Measurements from ENCODE around the gene CACNA1F.

The CACNA1F gene

GRCh38 chrX:49193542-49193964, 39.6 kb downstream of the CACNA1F start:
- DNase-seq = no peak

GRCh38 chrX:49192722-49193328, 40.3 kb downstream of the CACNA1F start:
- no peak for DNase-seq

- no peak for DNase-seq
Measured at GRCh38 chrX:49191574-49192011, 41.5 kb downstream of the CACNA1F start.

- peak; percentile 88 for DNase-seq
Measured at GRCh38 chrX:49190821-49191573, 42.1 kb downstream of the CACNA1F start.

- no peak for DNase-seq
Measured at GRCh38 chrX:49189606-49190005, 43.5 kb downstream of the CACNA1F start.

- DNase-seq = no peak
Measured at GRCh38 chrX:49188468-49189076, 44.6 kb downstream of the CACNA1F start.

- no peak for DNase-seq
Measured at GRCh38 chrX:49187526-49187925, 45.6 kb downstream of the CACNA1F start.

GRCh38 chrX:49187028-49187394, 46.1 kb downstream of the CACNA1F start:
- no peak for DNase-seq

- peak; percentile 43 for DNase-seq
Measured at GRCh38 chrX:49186125-49187027, 46.8 kb downstream of the CACNA1F start, which contains the start of gene PRICKLE3. PRICKLE3 (minus strand) TSS chrX:49186373; CDS start chrX:49186297, 76 bp downstream.

- DNase-seq = peak; percentile 87
Measured at GRCh38 chrX:49184294-49185281, 48.6 kb downstream of the CACNA1F start.

GRCh38 chrX:49183701-49184281, 49.3 kb downstream of the CACNA1F start:
- DNase-seq = no peak

GRCh38 chrX:49179358-49179757, 53.8 kb downstream of the CACNA1F start:
- DNase-seq = no peak

GRCh38 chrX:49178537-49178936, 54.6 kb downstream of the CACNA1F start:
- no peak for DNase-seq

- DNase-seq = no peak
Measured at GRCh38 chrX:49177873-49178480, 55.2 kb downstream of the CACNA1F start.

GRCh38 chrX:49177338-49177833, 55.8 kb downstream of the CACNA1F start:
- no peak for DNase-seq

- no peak for DNase-seq
Measured at GRCh38 chrX:49176421-49177326, 56.5 kb downstream of the CACNA1F start.

GRCh38 chrX:49175435-49176274, 57.5 kb downstream of the CACNA1F start:
- no peak for DNase-seq

GRCh38 chrX:49174723-49175122, 58.4 kb downstream of the CACNA1F start:
- DNase-seq = no peak

Data from NCI-H2171 (cell line).